Vagina (tissue), 2 donors: ENCODE results near the gene WNT7A. TPM values are rescaled to one million over a fixed set of nuclear protein-coding genes. Genes with fewer than 3 reads are reported as not detected.
A peak's percentile ranks its signal among the peaks of the same experiment; 100 is the strongest.

ENCODE experiments used
- DNase-seq, 2 donors: peaks; one replicate each; pipeline ENCODE4 v3.0.0-alpha.2; 2017; ENCODE audit errors: extremely low spot score in 2 of 2
- H3K27ac ChIP-seq: fragments of 200-600 bp; sonication (generic); one replicate; pipeline ENCODE4 v1.5.1; 2019
- H3K27me3 ChIP-seq: fragments of 200-600 bp; sonication (generic); one replicate; pipeline ENCODE4 v1.5.1; 2019
- H3K36me3 ChIP-seq, 2 donors: fragments of 200-600 bp; sonication (generic); one replicate each; pipeline ENCODE4 v1.5.1; 2017 to 2019
- H3K4me1 ChIP-seq: fragments of 200-600 bp; sonication (generic); one replicate; pipeline ENCODE4 v1.5.1; 2019
- H3K4me3 ChIP-seq, 2 donors: fragments of 200-600 bp; sonication (generic); 1 replicate in 1 of 2; 2 replicates in 1 of 2; pipeline ENCODE4 v1.5.1; 2016 to 2019
- H3K9me3 ChIP-seq: fragments of 200-600 bp; sonication (generic); one replicate; pipeline ENCODE4 v1.5.1; 2019
- POLR2A ChIP-seq, 2 donors: fragments of 450-650 bp; IDR thresholded peaks; one replicate each; pipeline ENCODE4 v1.6.1; 2017; ENCODE audit warnings: antibody characterized with exemption in 2 of 2, mild to moderate bottlenecking in 2 of 2, moderate library complexity in 2 of 2
- POLR2AphosphoS5 ChIP-seq, 2 donors: sonication (generic); formaldehyde crosslinking; IDR thresholded peaks; one replicate each; pipeline ENCODE4 v1.9.0; 2017; ENCODE audit warnings: antibody characterized with exemption in 2 of 2, mild to moderate bottlenecking in 2 of 2, low read depth in 1 of 2; ENCODE audit not compliant: insufficient read depth in 1 of 2
- intact Hi-C: fragments of 100-400 bp; cut with DNase I; formaldehyde crosslinking; loops from one replicate; pipeline ENCODE4 v1.15.1; 2023
- total RNA-seq: library from RNA; depleted of rRNA; stranded (reverse); fragments of >200 nt; gene quantifications from one replicate; pipeline ENCODE4 v1.2.3, GENCODE V29; 2016
- TF ChIP-seq, protein P1 (sequence below), 3 experiments: fragments of 450-650 bp in 2 of 3; fragments of 200-600 bp in 1 of 3; sonication (generic) in 1 of 3; IDR thresholded peaks; one replicate each; pipeline ENCODE4 v1.5.1; 2017 to 2019; ENCODE audit warnings: antibody characterized with exemption in 3 of 3, mild to moderate bottlenecking in 2 of 3, moderate library complexity in 2 of 3

WNT7A gene
- total RNA-seq, 1 donor from 2014 or later = not detected

- TF ChIP-seq, protein P1, sequence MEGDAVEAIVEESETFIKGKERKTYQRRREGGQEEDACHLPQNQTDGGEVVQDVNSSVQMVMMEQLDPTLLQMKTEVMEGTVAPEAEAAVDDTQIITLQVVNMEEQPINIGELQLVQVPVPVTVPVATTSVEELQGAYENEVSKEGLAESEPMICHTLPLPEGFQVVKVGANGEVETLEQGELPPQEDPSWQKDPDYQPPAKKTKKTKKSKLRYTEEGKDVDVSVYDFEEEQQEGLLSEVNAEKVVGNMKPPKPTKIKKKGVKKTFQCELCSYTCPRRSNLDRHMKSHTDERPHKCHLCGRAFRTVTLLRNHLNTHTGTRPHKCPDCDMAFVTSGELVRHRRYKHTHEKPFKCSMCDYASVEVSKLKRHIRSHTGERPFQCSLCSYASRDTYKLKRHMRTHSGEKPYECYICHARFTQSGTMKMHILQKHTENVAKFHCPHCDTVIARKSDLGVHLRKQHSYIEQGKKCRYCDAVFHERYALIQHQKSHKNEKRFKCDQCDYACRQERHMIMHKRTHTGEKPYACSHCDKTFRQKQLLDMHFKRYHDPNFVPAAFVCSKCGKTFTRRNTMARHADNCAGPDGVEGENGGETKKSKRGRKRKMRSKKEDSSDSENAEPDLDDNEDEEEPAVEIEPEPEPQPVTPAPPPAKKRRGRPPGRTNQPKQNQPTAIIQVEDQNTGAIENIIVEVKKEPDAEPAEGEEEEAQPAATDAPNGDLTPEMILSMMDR (IDR thresholded peaks at IDR 0.05) = no peak
- no peak for TF ChIP-seq POLR2A (IDR thresholded peaks at IDR 0.05)
- TF ChIP-seq POLR2AphosphoS5 (IDR thresholded peaks at IDR 0.05; ENCODE audit: insufficient read depth in 1 of 2, low read depth in 1 of 2) = no peak
- no peak for DNase-seq
- Histone ChIP-seq H3K4me1 (no peaks in the 10 kb centered on the region), H3K27ac (no peak overlapping the region), H3K27me3 (no peaks in the 10 kb centered on the region), H3K36me3 (no peaks in the 10 kb centered on the region), H3K4me3 (no peak overlapping the region), H3K9me3 (peaks cover 18% of the 10 kb centered on the region)
- intact Hi-C loops = no loop called here
These were observed 22.2 kb upstream of the WNT7A start for GRCh38 chr3:13901935-13902584.

- H3K9me3 ChIP-seq = peaks cover 7% of the 10 kb centered on the region
- no peak overlapping the region for H3K4me3 ChIP-seq
- intact Hi-C loops = loop anchor here (10.0 kb wide), 2 partner anchors 236 to 566 kb away; no protein-coding TSS in a partner anchor
- no peak for TF ChIP-seq POLR2AphosphoS5 (IDR thresholded peaks at IDR 0.05; ENCODE audit: insufficient read depth in 1 of 2, low read depth in 1 of 2)
- no peak for TF ChIP-seq POLR2A (IDR thresholded peaks at IDR 0.05)
- H3K36me3 ChIP-seq = no peaks in the 10 kb centered on the region
- no peak for DNase-seq
- H3K4me1 ChIP-seq = peaks cover 17% of the 10 kb centered on the region
- no peak overlapping the region for H3K27ac ChIP-seq
- H3K27me3 ChIP-seq = no peaks in the 10 kb centered on the region
These were observed 18.5 kb upstream of the WNT7A start for GRCh38 chr3:13898346-13898745.

DNA sequence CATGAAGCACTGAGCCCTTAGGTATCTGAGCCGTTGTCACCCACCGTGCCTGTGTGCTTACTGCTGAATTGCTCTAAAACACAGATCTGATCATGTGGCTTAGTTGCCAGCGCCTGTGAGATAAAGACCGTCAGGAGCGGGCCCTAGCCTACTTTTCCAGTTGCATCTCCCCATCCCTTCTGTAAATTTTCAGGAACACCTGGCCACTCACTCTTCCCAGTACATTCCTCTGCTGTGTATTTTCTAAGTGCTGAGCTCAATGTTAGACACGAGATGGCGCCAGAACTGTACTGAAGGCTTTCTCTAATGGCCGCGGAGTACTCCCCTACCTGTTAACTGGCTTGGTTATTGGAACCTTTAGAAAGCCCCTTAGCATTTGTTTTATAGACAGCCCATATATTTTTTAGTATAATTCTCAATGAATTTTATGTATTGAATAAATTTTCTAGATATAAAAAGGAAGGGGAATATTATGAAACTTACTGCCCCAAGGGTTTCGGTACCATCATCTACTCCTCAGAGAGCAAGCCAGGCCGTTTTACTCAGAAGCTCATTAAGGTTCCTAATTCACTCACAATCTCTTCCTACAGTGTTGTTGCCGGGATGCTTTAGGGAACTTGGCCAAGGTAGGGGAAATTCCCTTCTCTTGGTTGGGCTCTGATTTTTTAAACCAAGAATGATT is 16.7 kb upstream of the WNT7A start:
- H3K36me3 ChIP-seq = no peaks in the 10 kb centered on the region
- H3K27me3 ChIP-seq = no peaks in the 10 kb centered on the region
- DNase-seq = peak in 1 of 2 donors; percentile 87
- intact Hi-C loops = loop anchor here (10.0 kb wide), 2 partner anchors 238 to 568 kb away; no protein-coding TSS in a partner anchor
- H3K27ac ChIP-seq = peak overlapping the region; percentile 65
- H3K4me1 ChIP-seq = peaks cover 21% of the 10 kb centered on the region
- TF ChIP-seq, protein P1 (IDR thresholded peaks at IDR 0.05) = peak; percentile 31 to 60 (median 52)
- TF ChIP-seq POLR2AphosphoS5 (IDR thresholded peaks at IDR 0.05; ENCODE audit: insufficient read depth in 1 of 2, low read depth in 1 of 2) = peak in 1 of 2 donors; percentile 47
- no peak for TF ChIP-seq POLR2A (IDR thresholded peaks at IDR 0.05)
- H3K4me3 ChIP-seq = peak overlapping the region; percentile 61 to 73
- no peaks in the 10 kb centered on the region for H3K9me3 ChIP-seq

GRCh38 chr3:13895155-13896105 is 15.6 kb upstream of the WNT7A start:
- H3K9me3 ChIP-seq = no peaks in the 10 kb centered on the region
- peak; percentile 93 to 96 for DNase-seq
- peak overlapping the region; percentile 61 to 73 for H3K4me3 ChIP-seq
- peak overlapping the region; percentile 65 for H3K27ac ChIP-seq
- peaks cover 33% of the 10 kb centered on the region for H3K4me1 ChIP-seq
- TF ChIP-seq, protein P1 (IDR thresholded peaks at IDR 0.05) = no peak
- peak in 1 of 2 donors; percentile 75 for TF ChIP-seq POLR2A (IDR thresholded peaks at IDR 0.05)
- peak; percentile 79 to 90 for TF ChIP-seq POLR2AphosphoS5 (IDR thresholded peaks at IDR 0.05; ENCODE audit: insufficient read depth in 1 of 2, low read depth in 1 of 2)
- H3K36me3 ChIP-seq = no peaks in the 10 kb centered on the region
- intact Hi-C loops = loop anchor here (10.0 kb wide), 2 partner anchors 239 to 569 kb away; no protein-coding TSS in a partner anchor
- no peaks in the 10 kb centered on the region for H3K27me3 ChIP-seq

GRCh38 chr3:13894807-13895154 is 14.9 kb upstream of the WNT7A start:
- Histone ChIP-seq H3K36me3 (no peaks in the 10 kb centered on the region), H3K27me3 (no peaks in the 10 kb centered on the region), H3K9me3 (no peaks in the 10 kb centered on the region), H3K27ac (peak overlapping the region; percentile 65), H3K4me1 (peaks cover 33% of the 10 kb centered on the region), H3K4me3 (peak overlapping the region; percentile 61 to 73)
- intact Hi-C loops = loop anchor here (10.0 kb wide), 2 partner anchors 240 to 570 kb away; no protein-coding TSS in a partner anchor
- TF ChIP-seq POLR2A (IDR thresholded peaks at IDR 0.05) (no peak), POLR2AphosphoS5 (IDR thresholded peaks at IDR 0.05; ENCODE audit: insufficient read depth in 1 of 2, low read depth in 1 of 2) (no peak)
- TF ChIP-seq, protein P1 (IDR thresholded peaks at IDR 0.05) = no peak
- DNase-seq = peak in 1 of 2 donors; percentile 88
